Thymus (tissue), 11 donors: ENCODE results near the gene FAM83C. TPM values are rescaled to one million over a fixed set of nuclear protein-coding genes. Genes with fewer than 3 reads are reported as not detected.
A peak's percentile ranks its signal among the peaks of the same experiment; 100 is the strongest.

Source experiments
- DNase-seq, 9 donors: peaks; one replicate each; pipeline ENCODE4 v3.0.0-alpha.2; 2013; ENCODE audit warnings: low spot score in 9 of 9, low read depth in 6 of 9, missing footprints in 1 of 9
- H3K27ac ChIP-seq, 2 donors: one replicate each; pipeline ENCODE4 v1.5.1; 2013; ENCODE audit warnings: control low read depth in 1 of 2, low read depth in 1 of 2, low read length in 1 of 2, mild to moderate bottlenecking in 1 of 2, moderate library complexity in 1 of 2
- H3K27me3 ChIP-seq, 2 donors: one replicate each; pipeline ENCODE4 v1.5.1; 2013; ENCODE audit warnings: low read length in 1 of 2; ENCODE audit not compliant: control insufficient read depth in 2 of 2, insufficient read depth in 1 of 2
- H3K36me3 ChIP-seq, 2 donors: one replicate each; pipeline ENCODE4 v1.5.1; 2013; ENCODE audit warnings: low read length in 1 of 2, mild to moderate bottlenecking in 1 of 2, moderate library complexity in 1 of 2; ENCODE audit not compliant: control insufficient read depth in 2 of 2, insufficient read depth in 2 of 2
- H3K4me1 ChIP-seq, 2 donors: one replicate each; pipeline ENCODE4 v1.5.1; 2013; ENCODE audit warnings: low read length in 2 of 2; ENCODE audit not compliant: control insufficient read depth in 2 of 2, insufficient read depth in 2 of 2
- H3K4me3 ChIP-seq, 2 donors: one replicate each; pipeline ENCODE4 v1.5.1; 2013; ENCODE audit warnings: low read length in 2 of 2, control low read depth in 1 of 2, mild to moderate bottlenecking in 1 of 2
- H3K9me3 ChIP-seq, 2 donors: one replicate each; pipeline ENCODE4 v1.5.1; 2013; ENCODE audit warnings: low read length in 1 of 2, mild to moderate bottlenecking in 1 of 2; ENCODE audit not compliant: control insufficient read depth in 2 of 2, insufficient read depth in 1 of 2
- WGBS: extraction: QIAGEN DNeasy Blood & Tissue Kit; methylation state at CpG from one replicate; pipeline ENCODE4 v1.1.7; 2013; 5-methylcytosine and 5-hydroxymethylcytosine counted together
- polyA plus RNA-seq: library from polyadenylated mRNA; stranded (reverse); fragments of 200-250 nt; gene quantifications from one replicate; pipeline ENCODE4 v1.2.3, GENCODE V29; 2013
- total RNA-seq: library from RNA; stranded (reverse); fragments of 120-200 nt; gene quantifications from one replicate; pipeline ENCODE4 v1.2.4, GENCODE V29; 2013
- donor health status: healthy.

The FAM83C gene
- total and polyA plus RNA-seq, 2 donors: under 0.01 to 0.14 TPM

GRCh38 chr20:35311822-35312221 lies 19.6 kb upstream of the FAM83C start:
- no peak for DNase-seq
- Histone ChIP-seq H3K4me3 (no peak overlapping the region), H3K27ac (no peak overlapping the region), H3K4me1 (peaks cover 0 to 7% of the 10 kb centered on the region in 2 donors), H3K27me3 (no peaks in the 10 kb centered on the region), H3K36me3 (peaks cover 13 to 20% of the 10 kb centered on the region in 2 donors), H3K9me3 (no peaks in the 10 kb centered on the region)
- 99% methylated on average over 5 of the region's 5 CpGs for WGBS

GRCh38 chr20:35311409-35311808 lies 19.2 kb upstream of the FAM83C start:
- H3K4me3 ChIP-seq: no peak overlapping the region
- peaks cover 0 to 7% of the 10 kb centered on the region in 2 donors for H3K4me1 ChIP-seq
- WGBS: 97% methylated on average over 2 of the region's 2 CpGs
- H3K27ac ChIP-seq: no peak overlapping the region
- H3K36me3 ChIP-seq: peaks cover 13 to 22% of the 10 kb centered on the region in 2 donors
- no peaks in the 10 kb centered on the region for H3K9me3 ChIP-seq
- no peaks in the 10 kb centered on the region for H3K27me3 ChIP-seq
- no peak for DNase-seq

- peaks cover 7 to 37% of the 10 kb centered on the region in 2 donors for H3K36me3 ChIP-seq
- DNase-seq: peak in 1 of 9 donors; percentile 9
- 93% methylated on average over 13 of the region's 13 CpGs for WGBS
- H3K9me3 ChIP-seq: peaks cover 0 to 3% of the 10 kb centered on the region in 2 donors
- H3K27ac ChIP-seq: peak overlapping the region in 1 of 2 donors; percentile 53
- peaks cover 0 to 8% of the 10 kb centered on the region in 2 donors for H3K4me1 ChIP-seq
- H3K4me3 ChIP-seq: no peak overlapping the region
- no peaks in the 10 kb centered on the region for H3K27me3 ChIP-seq
These were observed 15.7 kb upstream of the FAM83C start for GRCh38 chr20:35307666-35308653.

- Histone ChIP-seq H3K4me1 (peaks cover 0 to 8% of the 10 kb centered on the region in 2 donors), H3K9me3 (peaks cover 0 to 3% of the 10 kb centered on the region in 2 donors), H3K27me3 (no peaks in the 10 kb centered on the region), H3K4me3 (no peak overlapping the region), H3K36me3 (peaks cover 7 to 35% of the 10 kb centered on the region in 2 donors), H3K27ac (peak overlapping the region in 1 of 2 donors; percentile 48)
- whole genome bisulfite sequencing: 70% methylated on average over 4 of the region's 4 CpGs
- peak in 3 of 9 donors; percentile 21 to 41 (median 25) for DNase-seq
These were observed 14.8 kb upstream of the FAM83C start for GRCh38 chr20:35306931-35307517.

- no peaks in the 10 kb centered on the region for H3K27me3 ChIP-seq
- H3K4me3 ChIP-seq: no peak overlapping the region
- no peak for DNase-seq
- peaks cover 7 to 32% of the 10 kb centered on the region in 2 donors for H3K36me3 ChIP-seq
- H3K4me1 ChIP-seq: peaks cover 0 to 8% of the 10 kb centered on the region in 2 donors
- WGBS: 98% methylated on average over 12 of the region's 12 CpGs
- peaks cover 0 to 3% of the 10 kb centered on the region in 2 donors for H3K9me3 ChIP-seq
- H3K27ac ChIP-seq: no peak overlapping the region
These were observed 13.7 kb upstream of the FAM83C start for GRCh38 chr20:35305682-35306556.

GRCh38 chr20:35304956-35305355 lies 12.7 kb upstream of the FAM83C start:
- H3K36me3 ChIP-seq: peaks cover 7 to 32% of the 10 kb centered on the region in 2 donors
- WGBS: 96% methylated on average over 6 of the region's 6 CpGs
- H3K27me3 ChIP-seq: no peaks in the 10 kb centered on the region
- H3K27ac ChIP-seq: no peak overlapping the region
- peaks cover 0 to 3% of the 10 kb centered on the region in 2 donors for H3K9me3 ChIP-seq
- no peak overlapping the region for H3K4me3 ChIP-seq
- H3K4me1 ChIP-seq: peaks cover 0 to 8% of the 10 kb centered on the region in 2 donors
- DNase-seq: no peak

DNA sequence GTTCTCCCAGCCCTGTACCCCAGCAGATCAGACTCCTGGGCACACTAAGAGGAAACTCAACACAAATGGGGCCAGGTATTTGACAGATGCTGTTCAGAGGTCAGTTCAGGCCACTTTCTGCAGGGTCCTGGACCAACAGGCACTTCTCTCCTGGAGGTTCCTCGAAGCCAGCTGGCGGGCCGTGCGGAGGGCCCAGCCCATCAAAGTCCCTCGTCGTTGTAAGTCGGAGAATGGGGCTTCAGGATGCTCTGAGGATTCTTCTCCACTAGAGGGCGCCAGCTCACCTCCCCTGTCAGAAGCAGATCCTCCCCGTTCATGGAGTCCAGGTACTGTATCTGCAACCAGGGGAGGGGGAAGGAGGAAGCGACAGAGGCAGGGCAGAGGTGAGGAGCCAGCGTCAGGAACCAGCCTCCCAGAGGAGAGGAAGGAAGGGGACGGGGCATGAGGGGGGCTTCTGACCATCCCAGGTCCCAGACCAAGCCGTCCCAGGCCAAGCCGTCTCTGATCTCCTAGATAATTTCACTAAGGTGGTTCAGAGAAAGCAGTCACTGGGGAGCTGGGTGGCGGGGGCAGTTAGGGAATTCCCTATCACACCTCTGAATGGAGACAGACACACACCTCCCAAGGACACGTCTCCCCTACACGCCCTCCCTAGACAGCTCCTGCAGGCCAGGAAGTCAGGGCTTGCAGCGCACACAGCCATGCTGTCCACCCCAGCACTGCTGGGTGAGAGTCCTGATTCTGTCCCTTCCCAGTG lies 11.7 kb upstream of the FAM83C start:
- H3K27ac ChIP-seq: no peak overlapping the region
- H3K9me3 ChIP-seq: peaks cover 0 to 3% of the 10 kb centered on the region in 2 donors
- no peak overlapping the region for H3K4me3 ChIP-seq
- H3K36me3 ChIP-seq: peaks cover 7 to 26% of the 10 kb centered on the region in 2 donors
- 39% methylated on average over 18 of the region's 18 CpGs for WGBS
- peak; percentile 67 to 93 (median 80) for DNase-seq
- no peaks in the 10 kb centered on the region for H3K27me3 ChIP-seq
- H3K4me1 ChIP-seq: peaks cover 0 to 8% of the 10 kb centered on the region in 2 donors

DNA sequence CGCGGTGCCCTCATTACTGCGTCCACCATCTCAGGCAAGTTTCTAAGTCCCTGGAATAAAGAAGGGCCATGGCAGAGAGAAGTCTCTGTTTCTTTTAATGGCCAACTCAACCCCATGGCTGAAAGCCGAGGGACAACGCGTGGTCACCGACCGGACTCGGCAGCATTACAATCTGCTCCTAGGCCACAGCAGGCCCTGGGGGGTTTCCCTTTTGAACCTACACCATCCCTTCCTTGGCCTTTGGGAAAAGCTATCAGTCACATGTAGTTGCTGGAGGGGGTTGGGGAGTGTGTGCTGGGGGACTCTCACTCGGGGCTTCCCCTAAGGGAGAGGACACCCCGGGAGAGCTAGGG lies 11.1 kb upstream of the FAM83C start:
- no peak for DNase-seq

More for the DNA sequence above, 11.1 kb upstream of the FAM83C start:
- Histone ChIP-seq H3K27ac (no peak overlapping the region), H3K4me1 (peaks cover 0 to 8% of the 10 kb centered on the region in 2 donors), H3K9me3 (peaks cover 0 to 3% of the 10 kb centered on the region in 2 donors), H3K27me3 (no peaks in the 10 kb centered on the region), H3K36me3 (peaks cover 7 to 25% of the 10 kb centered on the region in 2 donors), H3K4me3 (no peak overlapping the region)
- WGBS: 92% methylated on average over 11 of the region's 11 CpGs
